ENCODE data around the gene STK24.

The STK24 gene

DNA sequence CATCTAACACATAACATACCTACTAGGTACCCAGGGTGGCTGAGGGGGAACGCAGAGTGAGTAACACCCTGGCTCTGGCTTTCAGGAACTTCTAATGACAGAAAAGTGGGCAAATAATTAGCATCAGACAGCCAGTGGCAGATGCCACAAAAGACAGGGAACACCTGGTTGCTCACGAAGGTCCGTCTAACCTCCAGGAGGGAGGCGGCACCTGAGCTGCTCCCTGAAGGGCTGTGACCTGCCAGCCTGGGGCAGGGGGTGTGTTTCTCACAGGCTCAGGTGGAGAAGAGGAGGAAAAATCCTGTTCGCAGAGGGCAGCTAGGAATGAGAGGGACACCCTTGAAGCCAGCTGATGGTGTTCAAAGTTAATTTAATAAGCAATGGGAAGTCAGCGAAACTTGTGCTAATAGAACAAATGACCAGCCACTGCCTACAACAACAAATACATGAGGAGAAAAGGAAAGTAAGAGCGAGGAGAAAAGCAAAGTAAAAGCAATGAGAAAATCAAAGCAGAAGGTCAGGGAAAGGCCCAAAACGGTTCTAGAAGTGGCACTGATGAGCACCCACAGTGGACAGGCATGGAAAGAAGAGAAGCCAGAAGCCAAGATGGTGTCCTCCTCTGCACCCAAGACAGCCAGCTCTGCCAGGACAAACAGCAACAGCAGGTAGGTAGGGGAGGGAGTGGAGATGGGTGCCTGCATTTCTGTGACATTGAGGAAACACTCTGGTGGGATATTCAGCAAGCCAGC lies 87.3 kb downstream of the STK24 start:
- no peak for DNase-seq (ENCODE audit: low spot score)

DNA sequence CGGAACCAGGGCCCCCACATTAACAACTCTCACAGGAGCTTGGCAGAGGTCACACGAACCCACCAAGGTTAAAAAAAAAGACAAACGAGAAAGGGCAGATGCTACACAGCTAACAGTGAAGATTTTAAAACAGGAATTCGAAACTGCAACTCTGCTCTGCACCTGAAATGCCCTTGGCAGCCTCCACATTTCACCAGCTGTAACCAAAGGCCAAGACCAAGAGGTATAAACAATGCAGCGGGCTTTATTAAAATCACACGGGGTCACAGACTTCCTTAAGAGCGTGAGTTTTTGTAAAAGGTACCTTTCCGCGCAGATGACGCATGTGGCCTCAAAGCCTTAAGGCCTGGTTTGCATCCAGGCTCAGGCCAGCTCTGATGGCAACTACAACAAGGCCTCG lies 88.2 kb downstream of the STK24 start:
- no peak for DNase-seq (ENCODE audit: low spot score)

GRCh38 chr13:98487522-98487921 lies 89.4 kb downstream of the STK24 start:
- no peak for DNase-seq (ENCODE audit: low spot score)

DNA sequence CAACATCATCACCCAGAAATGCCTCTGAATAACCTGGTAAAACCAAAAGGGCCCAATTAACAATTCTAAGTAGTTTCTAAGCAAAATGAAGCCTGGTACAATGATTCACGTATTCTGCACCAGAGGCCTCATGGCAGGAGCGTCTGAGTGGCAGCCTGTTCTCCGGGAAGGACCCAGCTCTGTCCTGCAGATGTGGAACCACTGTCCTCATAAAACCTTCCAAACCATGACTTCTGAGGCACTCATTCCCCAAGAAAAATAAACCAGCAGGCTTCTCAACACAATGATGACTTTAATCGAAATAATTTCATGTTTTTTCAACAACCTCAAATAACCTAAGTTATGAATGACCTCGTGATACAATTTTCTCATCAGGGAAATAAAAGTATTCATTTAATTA lies 89.9 kb downstream of the STK24 start:
- DNase-seq (ENCODE audit: low spot score), result no peak

DNA sequence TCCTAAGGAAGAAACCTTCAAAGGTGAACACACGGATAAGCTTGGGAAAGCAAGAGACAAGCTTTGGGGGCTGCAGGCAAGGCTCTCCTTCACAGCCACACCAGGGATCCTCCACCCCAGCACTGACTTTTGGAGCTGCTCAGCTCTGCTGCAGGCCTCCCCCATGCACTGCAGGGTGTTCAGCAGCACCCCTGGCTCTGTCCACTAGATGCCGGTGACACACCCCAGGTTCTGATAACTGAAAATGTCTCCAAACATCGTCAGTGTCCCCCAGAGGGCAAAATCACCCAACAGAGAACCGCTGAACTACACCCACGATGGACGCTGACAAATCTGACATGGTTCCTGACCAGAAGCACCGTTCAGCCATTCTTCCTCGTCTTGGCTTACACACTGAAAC lies 90.5 kb downstream of the STK24 start:
- DNase-seq (ENCODE audit: low spot score), result no peak

GRCh38 chr13:98485561-98485960 lies 91.3 kb downstream of the STK24 start:
- no peak for DNase-seq (ENCODE audit: low spot score)

- DNase-seq (ENCODE audit: low spot score), result peak; percentile 88
Measured at GRCh38 chr13:98484289-98485219, 92.4 kb downstream of the STK24 start.

- no peak for DNase-seq (ENCODE audit: low spot score)
Measured at GRCh38 chr13:98483601-98484288, 93.2 kb downstream of the STK24 start.

- no peak for DNase-seq (ENCODE audit: low spot score)
Measured at GRCh38 chr13:98482476-98483444, 94.1 kb downstream of the STK24 start.

DNA sequence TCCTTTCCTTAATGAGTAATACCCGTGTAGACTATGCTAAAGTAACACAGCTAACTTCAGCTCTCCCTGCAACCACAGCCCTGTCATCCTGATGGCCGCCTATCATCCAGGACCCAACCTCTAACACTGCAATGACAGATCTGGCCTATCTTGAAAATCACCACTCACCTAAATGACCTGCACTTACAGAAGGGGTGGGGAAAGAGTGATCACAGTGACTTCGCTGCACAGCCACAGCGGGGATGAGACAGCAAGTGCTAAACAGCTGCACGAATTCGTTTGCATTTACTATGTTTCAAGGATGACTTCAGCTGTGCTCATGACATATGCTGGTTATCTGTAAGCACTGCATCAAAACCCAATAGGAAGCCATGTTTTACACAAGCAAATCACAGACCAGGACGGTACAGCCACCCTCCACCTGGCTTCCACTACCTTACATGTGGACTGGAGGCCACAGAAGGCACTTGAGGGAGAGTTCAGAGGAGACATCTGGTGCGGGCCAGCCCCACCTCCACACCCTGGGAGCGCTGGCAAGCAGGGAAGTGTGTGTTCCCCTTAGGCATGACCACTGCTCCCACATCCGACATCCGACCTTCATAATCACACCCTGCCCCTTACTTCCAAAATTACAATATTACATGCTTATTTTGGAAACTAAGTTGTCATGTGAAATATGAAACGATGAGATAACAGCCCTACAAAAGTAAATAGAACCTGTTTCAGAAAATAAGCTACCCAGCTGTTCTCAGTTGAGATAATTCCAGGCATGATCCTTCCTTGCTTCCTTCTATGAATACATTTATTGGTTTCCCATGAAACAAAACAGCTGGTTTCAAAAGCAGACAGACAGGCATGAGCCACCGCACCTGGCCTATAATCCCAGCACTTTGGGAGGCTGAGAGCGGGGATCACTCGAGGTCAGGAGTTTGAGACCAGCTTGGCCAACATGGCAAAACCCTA lies 95.7 kb downstream of the STK24 start:
- DNase-seq (ENCODE audit: low spot score), result peak; percentile 48

- no peak for DNase-seq (ENCODE audit: low spot score)
Measured at GRCh38 chr13:98479496-98480003, 97.4 kb downstream of the STK24 start.

DNA sequence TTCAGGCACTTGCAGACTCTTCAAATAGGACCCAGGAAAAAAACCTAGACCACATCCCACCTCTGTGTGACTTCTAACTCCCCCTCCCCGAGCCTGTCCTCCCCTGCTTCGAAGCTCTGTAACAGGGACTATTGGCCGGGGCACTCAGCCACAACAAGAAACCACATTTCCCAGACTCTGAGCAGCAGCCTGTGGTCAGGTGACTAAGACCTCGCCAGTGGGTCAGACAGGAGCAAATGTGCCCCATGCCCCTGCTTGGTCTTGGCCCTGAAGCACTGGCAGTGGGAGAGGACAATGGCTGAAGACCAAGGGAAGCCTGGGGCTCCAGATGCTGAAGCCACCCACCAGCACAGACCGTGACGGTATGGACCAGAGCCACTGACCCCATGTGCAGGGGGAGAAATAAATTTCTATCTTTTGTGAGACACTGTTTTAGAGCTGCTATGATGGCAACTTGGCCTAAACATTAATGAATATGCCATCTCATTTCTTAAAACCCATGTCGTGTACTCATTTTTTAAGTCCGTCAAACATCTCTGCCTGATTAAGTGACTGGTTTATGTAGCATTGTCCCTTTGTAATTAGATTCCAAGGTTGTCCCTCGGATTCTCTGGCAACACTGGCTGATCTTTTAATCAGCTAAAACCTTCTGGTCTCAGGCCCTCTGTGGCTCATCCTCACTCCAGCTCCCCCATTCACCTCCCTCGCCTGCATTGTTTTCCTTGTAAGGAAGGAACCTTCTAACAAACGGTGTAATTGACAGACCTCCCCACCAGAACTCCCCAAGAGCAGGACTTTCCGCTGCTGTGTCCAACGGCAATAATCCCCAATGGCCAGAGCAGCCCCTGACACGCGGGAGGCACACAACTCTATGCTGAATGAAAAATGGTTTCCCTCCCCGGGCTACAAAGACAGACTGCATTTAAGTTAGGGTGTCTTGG lies 98.4 kb downstream of the STK24 start:
- DNase-seq (ENCODE audit: low spot score), result peak; percentile 13

DNA sequence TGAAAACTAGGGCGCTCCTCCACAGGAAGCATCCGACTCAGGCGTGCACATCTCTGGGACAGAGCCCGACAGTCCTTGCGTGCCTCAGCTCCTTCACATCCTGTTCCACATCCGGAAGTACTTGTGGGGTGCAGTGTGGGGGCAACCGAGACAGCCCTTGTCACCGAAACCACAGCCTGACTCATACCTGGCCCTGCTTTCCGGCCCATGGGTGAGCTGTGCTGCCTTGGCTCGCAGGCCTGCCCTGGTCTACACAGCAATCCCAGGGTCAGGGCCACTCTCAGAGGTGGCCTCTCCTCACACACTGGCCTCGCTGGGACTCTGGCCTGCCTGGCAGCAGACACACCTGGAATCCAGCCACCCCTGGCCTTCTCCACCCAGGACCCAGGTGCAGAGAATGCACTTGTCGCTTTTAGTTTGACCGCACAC lies 100.4 kb downstream of the STK24 start:
- DNase-seq (ENCODE audit: low spot score), result peak; percentile 90

DNA sequence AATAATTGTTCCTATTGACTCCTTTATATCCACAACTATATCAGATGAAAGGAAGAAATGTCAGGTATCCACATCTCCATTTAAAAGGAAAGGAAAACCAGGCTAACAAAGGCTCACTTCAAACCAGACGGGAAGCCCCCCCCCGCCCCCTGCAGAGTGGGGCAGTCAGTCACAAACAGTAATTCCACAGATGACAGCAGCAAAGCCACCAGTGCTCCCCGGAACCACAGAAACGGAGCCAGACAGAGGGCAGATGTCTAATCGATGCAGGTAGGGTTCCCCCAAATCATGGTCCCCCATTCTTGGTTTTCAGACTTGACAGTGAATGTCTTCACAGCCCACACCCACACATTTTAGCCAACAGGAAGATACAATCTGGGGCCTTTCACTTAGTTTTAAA lies 100.8 kb downstream of the STK24 start:
- no peak for DNase-seq (ENCODE audit: low spot score)

DNA sequence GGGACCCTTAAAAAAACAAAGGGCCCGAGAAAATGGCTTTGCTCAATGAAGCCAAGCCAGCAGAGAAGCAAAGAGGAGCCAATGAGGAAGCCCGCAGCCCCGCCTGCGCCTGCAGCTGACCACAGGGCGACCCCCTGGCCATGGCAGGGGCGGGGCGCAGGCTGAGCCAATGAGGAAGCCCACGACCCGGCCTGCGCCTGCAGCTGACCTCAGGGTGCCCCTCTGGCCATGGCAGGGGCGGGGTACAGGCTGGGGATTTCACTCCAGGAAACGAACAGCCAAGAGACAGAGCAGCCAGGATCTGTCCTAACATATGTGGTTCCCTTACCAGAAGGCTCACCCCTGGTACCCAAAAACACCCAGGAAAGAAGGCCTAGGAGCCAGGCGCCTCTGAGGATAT lies 101.4 kb downstream of the STK24 start:
- no peak for DNase-seq (ENCODE audit: low spot score)

DNA sequence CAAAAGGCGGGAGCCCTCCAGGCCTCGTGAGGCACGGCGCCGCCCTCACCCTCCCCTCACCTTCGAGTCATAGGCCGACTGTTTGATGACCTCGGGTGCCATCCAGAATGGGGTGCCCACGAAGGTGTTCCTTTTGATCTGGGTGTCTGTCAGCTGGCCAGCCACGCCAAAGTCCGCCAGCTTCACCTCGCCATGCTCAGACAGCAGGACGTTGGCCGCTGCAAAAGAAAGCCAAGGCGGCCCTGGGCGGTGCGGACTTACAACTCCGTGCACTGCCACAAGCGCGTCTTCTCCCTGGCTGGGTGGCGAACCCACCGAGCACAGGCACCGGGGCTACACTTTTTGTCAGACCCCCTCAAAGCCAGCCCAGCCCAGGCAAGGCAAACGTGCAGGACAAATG lies 102.1 kb downstream of the STK24 start:
- no peak for DNase-seq (ENCODE audit: low spot score)

GRCh38 chr13:98474292-98474691 lies 102.6 kb downstream of the STK24 start:
- DNase-seq (ENCODE audit: low spot score), result no peak

GRCh38 chr13:98473788-98474144 lies 103.1 kb downstream of the STK24 start:
- DNase-seq (ENCODE audit: low spot score), result no peak
